Pancreas (tissue), 10 donors: Measurements from ENCODE around the gene TBC1D30. TPM values are rescaled to one million over a fixed set of nuclear protein-coding genes. Genes with fewer than 3 reads are reported as not detected.
A peak's percentile ranks its signal among the peaks of the same experiment; 100 is the strongest.

Source experiments
- ATAC-seq, 4 donors: fragments of 200-7000 bp; cut with Tn5 transposase; one replicate each; pipeline versions ENCODE4 v1.8.0 to v1.9.1; 2020; ENCODE audit warnings: mild to moderate bottlenecking in 4 of 4, moderate library complexity in 4 of 4
- DNase-seq, 6 donors: peaks; one replicate each; pipeline ENCODE4 v3.0.0-alpha.2; 2020
- FAIRE-seq: peaks from 2 replicates; lab custom pipeline; 2012; peaks lifted over from hg19 to GRCh38; lab: Jason Lieb, UNC
- H3K27ac ChIP-seq, 4 donors: fragments of 200-600 bp; sonication (generic); 1 replicate in 3 of 4; 2 replicates in 1 of 4; pipeline versions ENCODE4 v1.5.0 to v1.8.0; 2020
- H3K27me3 ChIP-seq, 4 donors: fragments of 200-600 bp; one replicate each; pipeline ENCODE4 v1.8.0; 2021
- H3K36me3 ChIP-seq, 3 donors: fragments of 200-600 bp; sonication (generic) in 1 of 3; one replicate each; pipeline versions ENCODE4 v1.5.0 to v1.8.0; 2020 to 2021
- H3K4me1 ChIP-seq, 3 donors: fragments of 200-600 bp; one replicate each; pipeline ENCODE4 v1.8.0; 2021
- H3K4me3 ChIP-seq, 4 donors: fragments of 200-600 bp; sonication (generic) in 2 of 4; one replicate each; pipeline versions ENCODE4 v1.5.0 to v1.8.0; 2020 to 2021
- H3K9me3 ChIP-seq, 4 donors: fragments of 200-600 bp; one replicate each; pipeline ENCODE4 v1.8.0; 2021
- WGBS, 2 donors: extraction: QIAGEN DNeasy Blood & Tissue Kit; methylation state at CpG; one replicate each; pipeline ENCODE4 v1.1.7; 2013; 5-methylcytosine and 5-hydroxymethylcytosine counted together
- intact Hi-C, 3 donors: fragments of 100-400 bp; cut with DNase I; formaldehyde crosslinking; loops; one replicate each; pipeline versions ENCODE4 v1.11.1 to v1.14.2; 2022
- polyA plus RNA-seq, 2 donors: library from polyadenylated mRNA; stranded (reverse); fragments of 200-250 nt; gene quantifications; one replicate each; pipeline ENCODE4 v1.2.3, GENCODE V29; 2013
- total RNA-seq, 6 donors: library from RNA; stranded (reverse); fragmentation: NEBNext Ultra II Directional in 4 of 6; extraction: Animal tissue kit (Norgen Biotek cat#: 25700) in 4 of 6; gene quantifications; one replicate each; pipeline versions ENCODE4 v1.2.1 to v1.2.4, GENCODE V29; 2021 to 2023
- TF ChIP-seq, protein P1 (sequence below), 4 donors: fragments of 200-600 bp; sonication (generic) in 3 of 4; IDR thresholded peaks; one replicate each; pipeline versions ENCODE4 v1.5.0 to v1.8.0; 2021; ENCODE audit warnings: antibody characterized with exemption in 4 of 4
- donor health status: healthy with polysubstance abuse.
- donor health status: DM: no; HTN: no; CAD: no; lungs with moderate emphysema.
- donor health status: DM: no; HTN: no; CAD: no.
- donor health status: control.
- donor health status: control.
- donor health status: Bipolar disorder and iron deficiency.
- donor health status: DM: yes; HTN: yes; CAD: no.
- donor health status: DM: no; HTN: no; CAD: no.
- donor health status: DM: no; HTN: no; CAD: no.
- donor health status: DM: yes; HTN: yes; CAD: no.

TBC1D30 gene
- total and polyA plus RNA-seq, 8 donors = 6.6 to 26.2 (median 18.4) TPM

GRCh38 chr12:64833928-64834327 lies 9.5 kb downstream of the TBC1D30 start:
- Histone ChIP-seq H3K9me3 (no peaks in the 10 kb centered on the region), H3K36me3 (peaks cover 0 to 12% (median 0%) of the 10 kb centered on the region in 3 donors), H3K4me1 (peaks cover 5 to 18% (median 18%) of the 10 kb centered on the region in 3 donors), H3K4me3 (no peak overlapping the region), H3K27me3 (no peaks in the 10 kb centered on the region), H3K27ac (no peak overlapping the region)
- FAIRE-seq (no peak), DNase-seq (no peak), ATAC-seq (no peak)
- TF ChIP-seq, protein P1, sequence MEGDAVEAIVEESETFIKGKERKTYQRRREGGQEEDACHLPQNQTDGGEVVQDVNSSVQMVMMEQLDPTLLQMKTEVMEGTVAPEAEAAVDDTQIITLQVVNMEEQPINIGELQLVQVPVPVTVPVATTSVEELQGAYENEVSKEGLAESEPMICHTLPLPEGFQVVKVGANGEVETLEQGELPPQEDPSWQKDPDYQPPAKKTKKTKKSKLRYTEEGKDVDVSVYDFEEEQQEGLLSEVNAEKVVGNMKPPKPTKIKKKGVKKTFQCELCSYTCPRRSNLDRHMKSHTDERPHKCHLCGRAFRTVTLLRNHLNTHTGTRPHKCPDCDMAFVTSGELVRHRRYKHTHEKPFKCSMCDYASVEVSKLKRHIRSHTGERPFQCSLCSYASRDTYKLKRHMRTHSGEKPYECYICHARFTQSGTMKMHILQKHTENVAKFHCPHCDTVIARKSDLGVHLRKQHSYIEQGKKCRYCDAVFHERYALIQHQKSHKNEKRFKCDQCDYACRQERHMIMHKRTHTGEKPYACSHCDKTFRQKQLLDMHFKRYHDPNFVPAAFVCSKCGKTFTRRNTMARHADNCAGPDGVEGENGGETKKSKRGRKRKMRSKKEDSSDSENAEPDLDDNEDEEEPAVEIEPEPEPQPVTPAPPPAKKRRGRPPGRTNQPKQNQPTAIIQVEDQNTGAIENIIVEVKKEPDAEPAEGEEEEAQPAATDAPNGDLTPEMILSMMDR (IDR thresholded peaks at IDR 0.05) = no peak
- 85 to 89% methylated on average over 3 of the region's 3 CpGs for WGBS, 2 donors
- intact Hi-C loops = no loop called here

- Histone ChIP-seq H3K36me3 (peaks cover 0 to 16% (median 0%) of the 10 kb centered on the region in 3 donors), H3K27me3 (no peaks in the 10 kb centered on the region), H3K4me1 (peaks cover 5 to 18% (median 18%) of the 10 kb centered on the region in 3 donors), H3K9me3 (no peaks in the 10 kb centered on the region), H3K4me3 (no peak overlapping the region), H3K27ac (no peak overlapping the region)
- ATAC-seq (peak in 2 of 4 donors; percentile 16 to 32), FAIRE-seq (no peak), DNase-seq (no peak)
- WGBS, 2 donors = 75 to 79% methylated on average over 4 of the region's 4 CpGs
- intact Hi-C loops = no loop called here
- TF ChIP-seq, protein P1 (IDR thresholded peaks at IDR 0.05) = no peak
These were observed 11.5 kb downstream of the TBC1D30 start for GRCh38 chr12:64835901-64836300.

- ATAC-seq = peak; percentile 52 to 73 (median 66)
- FAIRE-seq = no peak
- 47 to 51% methylated on average over 3 of the region's 3 CpGs for WGBS, 2 donors
- Histone ChIP-seq H3K4me3 (no peak overlapping the region), H3K4me1 (peaks cover 5 to 18% (median 18%) of the 10 kb centered on the region in 3 donors), H3K36me3 (peaks cover 0 to 16% (median 0%) of the 10 kb centered on the region in 3 donors), H3K27ac (no peak overlapping the region), H3K9me3 (no peaks in the 10 kb centered on the region), H3K27me3 (no peaks in the 10 kb centered on the region)
- no peak for DNase-seq
- intact Hi-C loops = no loop called here
- TF ChIP-seq, protein P1 (IDR thresholded peaks at IDR 0.05) = no peak
These were observed 12.4 kb downstream of the TBC1D30 start for GRCh38 chr12:64836856-64837255.

DNA sequence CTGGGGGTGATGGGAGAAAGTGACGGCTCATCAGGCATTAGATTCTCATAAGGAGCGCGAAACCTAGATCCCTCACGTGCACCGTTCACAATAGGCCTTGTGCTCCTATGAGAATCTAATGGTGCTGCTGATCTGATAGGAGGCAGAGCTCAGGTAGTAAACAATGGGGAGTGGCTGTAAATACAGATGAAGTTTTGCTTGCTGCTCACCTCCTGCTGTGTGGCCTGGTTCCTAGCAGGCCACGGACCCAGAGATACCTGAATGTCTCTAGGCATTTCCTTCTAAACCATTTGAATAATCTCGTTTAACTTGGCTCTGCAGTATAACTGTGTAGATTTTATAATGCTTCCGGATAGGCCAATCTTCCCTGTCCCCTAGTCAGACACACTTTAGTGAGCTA lies 13.0 kb downstream of the TBC1D30 start:
- FAIRE-seq (no peak), ATAC-seq (peak in 1 of 4 donors; percentile 5), DNase-seq (no peak)
- H3K27me3 ChIP-seq = no peaks in the 10 kb centered on the region
- H3K9me3 ChIP-seq = no peaks in the 10 kb centered on the region
- H3K4me1 ChIP-seq = peaks cover 5 to 18% (median 18%) of the 10 kb centered on the region in 3 donors
- intact Hi-C loops = no loop called here
- H3K27ac ChIP-seq = no peak overlapping the region
- 59 to 64% methylated on average over 8 of the region's 8 CpGs for WGBS, 2 donors
- H3K36me3 ChIP-seq = peaks cover 0 to 11% (median 0%) of the 10 kb centered on the region in 3 donors
- TF ChIP-seq, protein P1 (IDR thresholded peaks at IDR 0.05) = no peak
- H3K4me3 ChIP-seq = no peak overlapping the region

DNA sequence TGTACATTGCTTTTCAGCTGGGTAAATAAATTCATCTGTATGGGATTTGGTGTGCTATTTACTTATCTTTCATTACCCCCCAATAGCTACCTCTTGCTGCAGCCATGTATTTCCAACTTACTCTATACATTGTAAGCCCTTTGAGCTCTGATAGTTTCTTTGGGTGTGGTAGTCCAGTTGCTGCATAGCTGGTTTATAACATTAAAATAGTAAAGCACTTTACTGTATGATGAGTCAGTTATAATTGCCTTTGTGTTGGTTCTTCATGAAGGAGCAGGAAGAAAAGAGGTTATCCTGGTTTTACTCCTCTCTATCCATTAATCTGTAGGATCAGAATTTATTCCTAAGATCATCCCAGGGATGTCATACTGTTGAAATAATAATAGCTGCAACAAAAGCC lies 15.7 kb downstream of the TBC1D30 start:
- no peaks in the 10 kb centered on the region for H3K27me3 ChIP-seq
- ATAC-seq (no peak), DNase-seq (no peak), FAIRE-seq (no peak)
- H3K4me1 ChIP-seq = peaks cover 5 to 18% (median 18%) of the 10 kb centered on the region in 3 donors
- no peak overlapping the region for H3K4me3 ChIP-seq
- no peak overlapping the region for H3K27ac ChIP-seq
- H3K9me3 ChIP-seq = no peaks in the 10 kb centered on the region
- TF ChIP-seq, protein P1 (IDR thresholded peaks at IDR 0.05) = no peak
- H3K36me3 ChIP-seq = peaks cover 0 to 21% (median 0%) of the 10 kb centered on the region in 3 donors
- intact Hi-C loops = no loop called here
